SK-N-MC (cell line): Measurements from ENCODE around the gene PHF5A.

ENCODE experiments used
- EZH2 ChIP-seq: fragments of 200-600 bp; sonication (generic); IDR thresholded peaks from one replicate; pipeline ENCODE4 v1.6.1; 2017; ENCODE audit warnings: antibody characterized with exemption
- FOXP2 ChIP-seq: optimal IDR thresholded peaks from 2 replicates; pipeline ENCODE3; 2011; ENCODE audit warnings: mild to moderate bottlenecking, moderate library complexity; ENCODE audit not compliant: insufficient read depth; ENCODE audit errors: extremely low read length, control extremely low read depth
- POLR2AphosphoS5 ChIP-seq: IDR thresholded peaks from 2 replicates; pipeline ENCODE4 v1.6.1; 2012; ENCODE audit warnings: mild to moderate bottlenecking, low read depth, low read length, borderline replicate concordance

GRCh38 chr22:41501209-41501608 lies 32.7 kb upstream of the PHF5A start:
- TF ChIP-seq EZH2 (no peak), POLR2AphosphoS5 (no peak), FOXP2 (no peak)
